SK-N-SH (cell line): ENCODE measurements around the gene MAOB.

Source experiments
- CTCF ChIP-seq: fragments of 200-600 bp; sonication (generic); IDR thresholded peaks from 2 replicates; pipeline ENCODE4 v1.6.1; 2017; ENCODE audit warnings: antibody characterized with exemption, mild to moderate bottlenecking, moderate library complexity
- GABPA ChIP-seq: IDR thresholded peaks from 2 replicates; pipeline ENCODE4 v1.4.0; 2012; ENCODE audit warnings: low read depth, mild to moderate bottlenecking
- POLR2AphosphoS5 ChIP-seq: IDR thresholded peaks from 2 replicates; pipeline ENCODE4 v1.6.1; 2012; ENCODE audit warnings: low read depth, low read length
- TAF1 ChIP-seq: IDR thresholded peaks from 2 replicates; pipeline ENCODE4 v1.6.1; 2012; ENCODE audit warnings: low read depth, mild to moderate bottlenecking, low read length, moderate library complexity, borderline replicate concordance
- TCF12 ChIP-seq: IDR thresholded peaks from 2 replicates; pipeline ENCODE4 v1.4.0; 2012

DNA sequence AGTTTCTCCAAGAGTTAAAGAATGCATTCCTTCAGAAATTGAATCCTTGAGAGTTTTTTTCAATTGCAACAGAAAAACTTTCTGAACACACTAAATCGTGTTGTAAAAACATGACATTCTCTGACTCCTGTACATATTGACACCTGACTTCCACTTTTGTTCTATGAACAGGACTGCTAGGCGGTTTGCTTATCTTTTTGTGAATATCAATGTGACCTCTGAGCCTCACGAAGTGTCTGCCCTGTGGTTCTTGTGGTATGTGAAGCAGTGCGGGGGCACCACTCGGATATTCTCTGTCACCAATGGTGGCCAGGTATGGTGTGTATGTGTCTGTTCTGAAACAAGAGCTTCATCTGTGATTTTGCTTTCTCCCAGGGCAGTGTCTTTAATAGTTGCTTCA is 154.2 kb downstream of the MAOB start:
- TF ChIP-seq TAF1 (no peak), TCF12 (no peak), CTCF (no peak), POLR2AphosphoS5 (no peak), GABPA (no peak)
